Thyroid gland (tissue), 4 donors: ENCODE results near the gene SEMA4B.

Source experiments
- CTCF ChIP-seq, 6 experiments: fragments of 200-600 bp in 3 of 6; fragments of 450-650 bp in 3 of 6; sonication (generic) in 3 of 6; IDR thresholded peaks; one replicate each; pipeline ENCODE4 v1.5.1; 2016 to 2019; ENCODE audit warnings: antibody characterized with exemption in 6 of 6, mild to moderate bottlenecking in 2 of 6, inconsistent platforms in 1 of 6, moderate library complexity in 1 of 6
- POLR2A ChIP-seq, 2 donors: fragments of 450-650 bp; IDR thresholded peaks; one replicate each; pipeline ENCODE4 v1.6.1; 2017; ENCODE audit warnings: antibody characterized with exemption in 2 of 2, mild to moderate bottlenecking in 2 of 2, moderate library complexity in 1 of 2

DNA sequence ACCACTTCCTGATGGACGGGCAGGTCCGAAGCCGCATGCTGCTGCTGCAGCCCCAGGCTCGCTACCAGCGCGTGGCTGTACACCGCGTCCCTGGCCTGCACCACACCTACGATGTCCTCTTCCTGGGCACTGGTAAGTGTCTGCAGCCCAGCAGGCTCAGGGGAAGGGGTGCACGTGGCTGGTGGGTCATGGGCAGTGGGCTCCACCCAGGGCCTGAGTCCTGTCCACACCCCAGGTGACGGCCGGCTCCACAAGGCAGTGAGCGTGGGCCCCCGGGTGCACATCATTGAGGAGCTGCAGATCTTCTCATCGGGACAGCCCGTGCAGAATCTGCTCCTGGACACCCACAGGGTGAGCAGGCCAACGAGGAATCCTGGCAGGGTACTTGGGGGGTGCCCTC lies 23.9 kb downstream of the SEMA4B start:
- TF ChIP-seq CTCF (IDR thresholded peaks at IDR 0.05) = no peak
- TF ChIP-seq POLR2A (IDR thresholded peaks at IDR 0.05) = no peak
